Measurements from ENCODE around the gene ICAM4. TPM values are rescaled to one million over a fixed set of nuclear protein-coding genes. Genes with fewer than 3 reads are reported as not detected.
A peak's percentile ranks its signal among the peaks of the same experiment; 100 is the strongest.

The ICAM4 gene
- total and polyA plus RNA-seq, 2 of the 13 experiments (the other 11 are each of a cell fraction or from before 2014, with no cell fraction given), result 2.9 to 4.0 TPM

GRCh38 chr19:10251792-10252694, 34.7 kb upstream of the ICAM4 start, which contains the start of gene MRPL4 (continued):
- peak; percentile 92 for TF ChIP-seq POGK (CRISPR knock-in tag; conservative IDR thresholded peaks at IDR 0.05)
- TF ChIP-seq SNAPC4 (CRISPR knock-in tag; IDR thresholded peaks at IDR 0.05), result no peak
- peak; percentile 78; the same call in 1 of the 2 replicates for TF ChIP-seq ZNF331 (CRISPR knock-in tag; IDR thresholded peaks at IDR 0.05)
- TF ChIP-seq NRL (CRISPR knock-in tag; IDR thresholded peaks at IDR 0.05; ENCODE audit: borderline replicate concordance), result peak; percentile 79; the same call in 1 of the 2 replicates
- no peak for TF ChIP-seq SOX5 (CRISPR knock-in tag; IDR thresholded peaks at IDR 0.05; ENCODE audit: borderline replicate concordance)
- no peak for TF ChIP-seq ZSCAN29 (CRISPR knock-in tag; conservative IDR thresholded peaks at IDR 0.05)
- no peak for TF ChIP-seq TFE3 (CRISPR knock-in tag; IDR thresholded peaks at IDR 0.05)
- TF ChIP-seq JUND (CRISPR knock-in tag; IDR thresholded peaks at IDR 0.05), result peak; percentile 69; the same call in 1 of the 2 replicates
- no peak for TF ChIP-seq SP140L (CRISPR knock-in tag; IDR thresholded peaks at IDR 0.05; ENCODE audit: borderline replicate concordance)
- TF ChIP-seq MYC (CRISPR knock-in tag; IDR thresholded peaks at IDR 0.05; ENCODE audit: borderline replicate concordance), result peak; percentile 98
- TF ChIP-seq RCOR2 (CRISPR knock-in tag; IDR thresholded peaks at IDR 0.05), result 0 out of 2 replicates have a peak, but pooled peaks have one; percentile 20
- 0 out of 2 replicates have a peak, but pooled peaks have one; percentile 62 for TF ChIP-seq ZNF607 (CRISPR knock-in tag; IDR thresholded peaks at IDR 0.05; ENCODE audit: borderline replicate concordance)
- no peak for TF ChIP-seq KDM1A (CRISPR knock-in tag; IDR thresholded peaks at IDR 0.05)
- no peak for TF ChIP-seq ZNF761 (CRISPR knock-in tag; conservative IDR thresholded peaks at IDR 0.05)
- no peak for TF ChIP-seq FOSL1 (CRISPR knock-in tag; IDR thresholded peaks at IDR 0.05; ENCODE audit: borderline replicate concordance)
- no peak for TF ChIP-seq NPAS2 (CRISPR knock-in tag; IDR thresholded peaks at IDR 0.05; ENCODE audit: borderline replicate concordance)
- peak; percentile 87 for TF ChIP-seq EEA1 (CRISPR knock-in tag; IDR thresholded peaks at IDR 0.05; ENCODE audit: borderline replicate concordance)
- peak; percentile 40; the same call in 1 of the 2 replicates for TF ChIP-seq HOMEZ (CRISPR knock-in tag; IDR thresholded peaks at IDR 0.05; ENCODE audit: low read depth)
- TF ChIP-seq MXD4 (CRISPR knock-in tag; IDR thresholded peaks at IDR 0.05), result peak; percentile 89; the same call in 1 of the 2 replicates
